Smooth muscle cell (in vitro differentiated cells): ENCODE measurements around the gene GALNT11. TPM values are rescaled to one million over a fixed set of nuclear protein-coding genes. Genes with fewer than 3 reads are reported as not detected.
"Not testable (repeated sequence)": the region's sequence is repeated elsewhere in the genome, so short reads cannot be mapped to it uniquely, and the experiment has no call there.

Experiments
- DNase-seq: peaks from one replicate; lab custom pipeline; 2025; ENCODE audit not compliant: unreplicated experiment; lab: John Stamatoyannopoulos, UW
- H2AFZ ChIP-seq: fragments of 200-600 bp; sonication (generic); 2 replicates; pipeline ENCODE4 v1.6.0; 2016; ENCODE audit warnings: antibody characterized with exemption, low read depth, mild to moderate bottlenecking
- H3F3A ChIP-seq: fragments of 200-600 bp; sonication (generic); 2 replicates; pipeline ENCODE4 v1.6.0; 2017; ENCODE audit warnings: antibody characterized with exemption, low read depth
- H3K27ac ChIP-seq: fragments of 200-600 bp; sonication (generic); 2 replicates; pipeline ENCODE4 v1.5.1; 2016; ENCODE audit warnings: low read depth, mild to moderate bottlenecking
- H3K27me3 ChIP-seq: fragments of 200-600 bp; sonication (generic); 2 replicates; pipeline ENCODE4 v1.6.1; 2016; ENCODE audit warnings: low read depth, mild to moderate bottlenecking
- H3K36me3 ChIP-seq: fragments of 200-600 bp; sonication (generic); 2 replicates; pipeline ENCODE4 v1.5.1; 2016; ENCODE audit warnings: low read depth
- H3K4me1 ChIP-seq: fragments of 200-600 bp; sonication (generic); 2 replicates; pipeline ENCODE4 v1.5.1; 2016; ENCODE audit warnings: low read depth
- H3K4me2 ChIP-seq: fragments of 200-600 bp; sonication (generic); 2 replicates; pipeline ENCODE4 v1.6.0; 2016; ENCODE audit warnings: mild to moderate bottlenecking
- H3K4me3 ChIP-seq: fragments of 200-600 bp; sonication (generic); 2 replicates; pipeline ENCODE4 v1.5.1; 2016; ENCODE audit warnings: mild to moderate bottlenecking
- H3K79me2 ChIP-seq: fragments of 200-600 bp; sonication (generic); 2 replicates; pipeline ENCODE4 v1.6.0; 2016; ENCODE audit warnings: low read depth, mild to moderate bottlenecking
- H3K9ac ChIP-seq: fragments of 200-600 bp; sonication (generic); 2 replicates; pipeline ENCODE4 v1.6.0; 2016; ENCODE audit warnings: low read depth
- H3K9me3 ChIP-seq: fragments of 200-600 bp; sonication (generic); replicated peaks from 2 replicates; pipeline ENCODE4 v1.5.1; 2016; ENCODE audit warnings: low read depth
- H4K20me1 ChIP-seq: fragments of 200-600 bp; sonication (generic); 2 replicates; pipeline ENCODE4 v1.6.0; 2016; ENCODE audit warnings: low read depth
- CTCF ChIP-seq: fragments of 200-600 bp; sonication (generic); IDR thresholded peaks from 2 replicates; pipeline ENCODE4 v1.5.1; 2017; ENCODE audit warnings: borderline replicate concordance, mild to moderate bottlenecking, antibody characterized with exemption; ENCODE audit not compliant: insufficient read depth, poor library complexity, severe bottlenecking
- WGBS: methylation state at CpG from one replicate; pipeline ENCODE4 v1.1.7; 2016; ENCODE audit warnings: low lambda C conversion rate; 5-methylcytosine and 5-hydroxymethylcytosine counted together
- polyA plus RNA-seq: library from polyadenylated mRNA; unstranded; fragments of >200 nt; fragmentation: Nextera tagmentation; extraction: Ambion mirVana; gene quantifications from 2 replicates; pipeline ENCODE4 v1.2.1, GENCODE V29; 2016
- total RNA-seq: library from RNA; depleted of rRNA; stranded (reverse); fragments of >200 nt; gene quantifications from 2 replicates; pipeline ENCODE4 v1.2.3, GENCODE V29; 2014

GALNT11 gene
- total and polyA plus RNA-seq, 2 experiments from 2014 or later, result 40.8 to 73.6 TPM

DNA sequence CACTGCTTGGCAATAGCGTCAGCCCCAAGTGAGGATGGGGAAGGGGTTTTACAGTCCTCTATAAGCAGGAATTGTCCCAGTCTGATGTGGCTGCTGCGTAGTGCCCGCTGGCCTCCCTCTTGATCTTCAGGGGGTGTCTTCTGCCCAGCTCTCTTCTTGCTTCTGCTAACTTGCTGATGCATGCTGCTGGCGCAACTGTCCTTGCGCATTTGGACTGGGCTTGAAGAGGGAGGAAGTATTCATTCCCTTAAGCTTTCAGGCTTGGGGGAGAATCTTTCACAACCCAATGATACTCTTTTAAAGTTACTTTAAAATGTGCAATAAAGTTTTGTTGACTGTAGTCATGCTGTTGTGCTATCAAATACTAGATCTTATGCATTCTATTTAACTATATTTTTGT is 10.3 kb downstream of the GALNT11 start:
- Histone ChIP-seq H4K20me1 (peaks cover 35% of the 10 kb centered on the region), H3K9ac (no peak overlapping the region), H3K4me2 (peak overlapping the region; percentile 74), H3K9me3 (peaks cover 17% of the 10 kb centered on the region), H3K4me3 (peak overlapping the region; percentile 35), H3K36me3 (no peaks in the 10 kb centered on the region), H3K4me1 (no peaks in the 10 kb centered on the region), H2AFZ (no peak overlapping the region), H3K27ac (no peak overlapping the region), H3F3A (no peaks in the 10 kb centered on the region), H3K79me2 (peaks cover 48% of the 10 kb centered on the region), H3K27me3 (no peaks in the 10 kb centered on the region)
- no peak for DNase-seq
- WGBS, result 90% methylated on average over 5 of the region's 5 CpGs
- no peak for TF ChIP-seq CTCF

DNA sequence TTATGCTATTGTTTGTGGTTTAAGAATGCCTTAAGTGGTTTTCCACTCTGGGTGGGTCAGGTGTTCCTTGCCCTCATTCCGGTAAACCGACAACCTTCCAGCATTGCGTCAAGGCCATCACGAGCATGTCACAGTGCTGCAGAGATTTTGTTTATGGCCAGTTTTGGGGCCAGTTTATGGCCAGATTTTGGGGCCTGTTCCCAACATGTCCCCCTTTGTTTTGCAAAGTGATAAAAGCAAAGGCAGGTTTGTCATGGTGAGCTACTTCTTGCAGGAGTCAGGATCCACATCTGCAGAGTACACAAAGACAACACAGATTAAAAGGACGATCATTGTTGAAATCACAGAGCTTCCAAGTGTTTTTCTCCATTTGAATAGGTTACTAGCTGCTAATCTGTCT is 12.9 kb downstream of the GALNT11 start:
- not testable (repeated sequence) for H3K27ac ChIP-seq, H3K27me3 ChIP-seq, DNase-seq, H3K9ac ChIP-seq, H3K4me1 ChIP-seq, H3K4me3 ChIP-seq, H3K36me3 ChIP-seq, H3K4me2 ChIP-seq, H2AFZ ChIP-seq, H3F3A ChIP-seq
- Histone ChIP-seq H4K20me1 (peaks cover 23% of the 10 kb centered on the region), H3K9me3 (peaks cover 17% of the 10 kb centered on the region), H3K79me2 (peaks cover 57% of the 10 kb centered on the region)
- WGBS, result 96% methylated on average over 5 of the region's 5 CpGs

DNA sequence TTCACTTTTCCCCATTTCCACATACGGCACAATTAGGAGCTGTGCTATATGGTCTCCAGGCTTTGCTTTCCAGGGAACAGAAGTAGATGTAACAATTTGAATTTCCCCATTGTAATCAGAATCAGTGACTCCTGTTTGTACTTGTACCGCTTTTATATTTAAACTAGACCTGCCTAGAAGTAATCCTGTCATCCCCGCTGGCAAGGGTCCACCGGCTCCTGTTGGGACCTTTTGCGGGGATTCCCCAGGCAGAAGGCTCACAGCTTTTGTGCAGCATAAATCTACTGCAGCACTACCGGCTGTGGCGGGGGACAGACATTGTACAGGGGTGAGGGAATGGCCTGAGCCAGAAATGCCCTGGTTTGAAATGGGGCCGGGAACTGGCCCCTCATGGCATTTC is 17.6 kb downstream of the GALNT11 start:
- not testable (repeated sequence) for H3K9me3 ChIP-seq, H3K9ac ChIP-seq, H4K20me1 ChIP-seq

GRCh38 chr7:152044909-152045308 is 19.4 kb downstream of the GALNT11 start:
- peaks cover 73% of the 10 kb centered on the region for H3K79me2 ChIP-seq
- H3K9ac ChIP-seq, DNase-seq, H3K36me3 ChIP-seq, H3F3A ChIP-seq, H3K4me3 ChIP-seq, H3K27ac ChIP-seq, H3K4me2 ChIP-seq, H2AFZ ChIP-seq, H3K9me3 ChIP-seq, H3K4me1 ChIP-seq, H4K20me1 ChIP-seq, H3K27me3 ChIP-seq: not testable (repeated sequence)
- WGBS, result 98% methylated on average over 3 of the region's 3 CpGs

More for the DNA sequence above, 17.6 kb downstream of the GALNT11 start:
- not testable (repeated sequence) for H3K4me1 ChIP-seq, H3K4me3 ChIP-seq, H3K27ac ChIP-seq, H2AFZ ChIP-seq, DNase-seq, H3K36me3 ChIP-seq, H3K27me3 ChIP-seq, H3F3A ChIP-seq, H3K4me2 ChIP-seq
- 98% methylated on average over 8 of the region's 8 CpGs for WGBS
- peaks cover 73% of the 10 kb centered on the region for H3K79me2 ChIP-seq

GRCh38 chr7:152046531-152046930 is 21.1 kb downstream of the GALNT11 start:
- H3K4me2 ChIP-seq, result no peak overlapping the region
- H2AFZ ChIP-seq, result no peak overlapping the region
- peaks cover 13% of the 10 kb centered on the region for H4K20me1 ChIP-seq
- TF ChIP-seq CTCF, result no peak
- H3K27ac ChIP-seq, result no peak overlapping the region
- no peak overlapping the region for H3K4me3 ChIP-seq
- H3F3A ChIP-seq, result no peaks in the 10 kb centered on the region
- H3K9me3 ChIP-seq, result no peaks in the 10 kb centered on the region
- H3K9ac ChIP-seq, result no peak overlapping the region
- DNase-seq, result no peak
- no peaks in the 10 kb centered on the region for H3K27me3 ChIP-seq
- H3K79me2 ChIP-seq, result peaks cover 66% of the 10 kb centered on the region
- H3K4me1 ChIP-seq, result no peaks in the 10 kb centered on the region
- peaks cover 8% of the 10 kb centered on the region for H3K36me3 ChIP-seq
